Neural progenitor cell (in vitro differentiated cells): Measurements from ENCODE around the gene ARHGAP15. TPM values are rescaled to one million over a fixed set of nuclear protein-coding genes. Genes with fewer than 3 reads are reported as not detected.

ENCODE experiments used
- DNase-seq: peaks from one replicate; pipeline ENCODE4 v3.0.0-alpha.2; 2016; ENCODE audit warnings: low spot score
- H2AFZ ChIP-seq: fragments of 200-600 bp; sonication (generic); replicated peaks from 2 replicates; pipeline ENCODE4 v1.6.1; 2016; ENCODE audit warnings: antibody characterized with exemption
- H3F3A ChIP-seq: fragments of 200-600 bp; sonication (generic); 2 replicates; pipeline ENCODE4 v1.6.1; 2016; ENCODE audit warnings: antibody characterized with exemption, low read depth
- H3K27ac ChIP-seq: fragments of 200-600 bp; sonication (generic); 2 replicates; pipeline ENCODE4 v1.5.1; 2016; ENCODE audit warnings: mild to moderate bottlenecking
- H3K27me3 ChIP-seq: fragments of 200-600 bp; sonication (generic); 2 replicates; pipeline ENCODE4 v1.6.1; 2016; ENCODE audit warnings: mild to moderate bottlenecking, moderate library complexity
- H3K36me3 ChIP-seq: fragments of 200-600 bp; sonication (generic); 2 replicates; pipeline ENCODE4 v1.5.1; 2016
- H3K4me1 ChIP-seq: fragments of 200-600 bp; sonication (generic); 2 replicates; pipeline ENCODE4 v1.6.1; 2016; ENCODE audit warnings: mixed run types
- H3K4me2 ChIP-seq: fragments of 200-600 bp; sonication (generic); 2 replicates; pipeline ENCODE4 v1.6.1; 2016
- H3K4me3 ChIP-seq: fragments of 200-600 bp; sonication (generic); 2 replicates; pipeline ENCODE4 v1.5.1; 2016
- H3K79me2 ChIP-seq: fragments of 200-600 bp; sonication (generic); 2 replicates; pipeline ENCODE4 v1.6.1; 2016; ENCODE audit warnings: low read depth
- H3K9ac ChIP-seq: fragments of 200-600 bp; sonication (generic); 2 replicates; pipeline ENCODE4 v1.6.1; 2016
- H3K9me3 ChIP-seq: fragments of 200-600 bp; sonication (generic); 2 replicates; pipeline ENCODE4 v1.5.1; 2016; ENCODE audit warnings: low read depth
- H4K20me1 ChIP-seq: fragments of 200-600 bp; sonication (generic); 2 replicates; pipeline ENCODE4 v1.6.1; 2016; ENCODE audit warnings: low read depth
- H3K27ac Mint-ChIP-seq: 3 replicates; pipeline ENCODE4 v1.8.0; 2021; ENCODE audit warnings: mixed read lengths
- H3K27me3 Mint-ChIP-seq: 2 replicates; pipeline ENCODE4 v1.8.0; 2022; ENCODE audit warnings: low read depth, mild to moderate bottlenecking, inconsistent platforms, moderate library complexity, mixed read lengths; ENCODE audit not compliant: insufficient read depth
- H3K36me3 Mint-ChIP-seq: 3 replicates; pipeline ENCODE4 v1.8.0; 2021; ENCODE audit warnings: mixed read lengths
- H3K4me1 Mint-ChIP-seq: 3 replicates; pipeline ENCODE4 v1.8.0; 2021; ENCODE audit warnings: mixed read lengths
- H3K4me3 Mint-ChIP-seq: 3 replicates; pipeline ENCODE4 v1.8.0; 2021; ENCODE audit warnings: mild to moderate bottlenecking, moderate library complexity, mixed read lengths
- H3K9me3 Mint-ChIP-seq: 3 replicates; pipeline ENCODE4 v1.8.0; 2020; ENCODE audit warnings: mixed read lengths
- EZH2 ChIP-seq: fragments of 200-600 bp; sonication (generic); IDR thresholded peaks from 2 replicates; pipeline ENCODE4 v1.6.1; 2017; ENCODE audit warnings: antibody characterized with exemption, mild to moderate bottlenecking, moderate library complexity
- EZH2phosphoT487 ChIP-seq: fragments of 200-600 bp; sonication (generic); IDR thresholded peaks from 2 replicates; pipeline ENCODE4 v1.6.1; 2017; ENCODE audit warnings: antibody characterized with exemption
- total RNA-seq: library from RNA; depleted of rRNA; stranded (reverse); fragments of >200 nt; gene quantifications from 2 replicates; pipeline ENCODE4 v1.2.3, GENCODE V29; 2015; ENCODE audit warnings: low replicate concordance
- TF ChIP-seq, protein P1 (sequence below): fragments of 200-600 bp; sonication (generic); IDR thresholded peaks from 2 replicates; pipeline ENCODE4 v1.5.1; 2017; ENCODE audit warnings: antibody characterized with exemption, mild to moderate bottlenecking

Gene ARHGAP15
- total RNA-seq, 1 donor from 2014 or later: 5.9 TPM

DNA sequence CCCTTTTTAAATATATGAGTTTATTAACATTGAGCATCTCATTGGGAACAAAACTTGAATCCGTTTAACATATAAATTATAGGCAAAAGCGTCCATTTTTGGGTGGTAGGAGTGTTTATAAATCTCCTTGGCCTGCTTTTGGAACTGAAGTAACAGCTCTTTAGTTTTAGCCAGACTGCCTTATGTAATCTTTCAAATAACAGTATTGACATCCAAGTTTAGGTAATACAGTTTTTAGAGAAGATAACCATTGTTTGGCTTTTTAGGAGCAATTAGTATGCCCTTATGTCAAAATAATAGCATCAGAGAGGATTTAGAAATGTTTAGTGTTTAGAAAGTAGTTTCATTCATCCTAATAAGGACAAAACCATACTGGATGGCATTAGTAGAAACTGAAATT is 361.9 kb downstream of the ARHGAP15 start:
- no peaks in the 10 kb centered on the region for H3K79me2 ChIP-seq
- no peak overlapping the region for H3K27ac ChIP-seq
- Mint-ChIP-seq H3K4me3 (no peak overlapping the region), H3K4me1 (no peaks in the 10 kb centered on the region), H3K27me3 (peaks cover 3% of the 10 kb centered on the region), H3K36me3 (no peaks in the 10 kb centered on the region), H3K27ac (no peak overlapping the region), H3K9me3 (peaks cover 4% of the 10 kb centered on the region)
- no peak overlapping the region for H3K9ac ChIP-seq
- no peaks in the 10 kb centered on the region for H3F3A ChIP-seq
- H3K36me3 ChIP-seq: no peaks in the 10 kb centered on the region
- no peak overlapping the region for H3K4me2 ChIP-seq
- no peaks in the 10 kb centered on the region for H3K9me3 ChIP-seq
- H3K4me3 ChIP-seq: no peak overlapping the region
- no peak overlapping the region for H2AFZ ChIP-seq
- no peaks in the 10 kb centered on the region for H3K4me1 ChIP-seq
- no peaks in the 10 kb centered on the region for H3K27me3 ChIP-seq
- TF ChIP-seq EZH2 (no peak), EZH2phosphoT487 (no peak)
- TF ChIP-seq, protein P1, sequence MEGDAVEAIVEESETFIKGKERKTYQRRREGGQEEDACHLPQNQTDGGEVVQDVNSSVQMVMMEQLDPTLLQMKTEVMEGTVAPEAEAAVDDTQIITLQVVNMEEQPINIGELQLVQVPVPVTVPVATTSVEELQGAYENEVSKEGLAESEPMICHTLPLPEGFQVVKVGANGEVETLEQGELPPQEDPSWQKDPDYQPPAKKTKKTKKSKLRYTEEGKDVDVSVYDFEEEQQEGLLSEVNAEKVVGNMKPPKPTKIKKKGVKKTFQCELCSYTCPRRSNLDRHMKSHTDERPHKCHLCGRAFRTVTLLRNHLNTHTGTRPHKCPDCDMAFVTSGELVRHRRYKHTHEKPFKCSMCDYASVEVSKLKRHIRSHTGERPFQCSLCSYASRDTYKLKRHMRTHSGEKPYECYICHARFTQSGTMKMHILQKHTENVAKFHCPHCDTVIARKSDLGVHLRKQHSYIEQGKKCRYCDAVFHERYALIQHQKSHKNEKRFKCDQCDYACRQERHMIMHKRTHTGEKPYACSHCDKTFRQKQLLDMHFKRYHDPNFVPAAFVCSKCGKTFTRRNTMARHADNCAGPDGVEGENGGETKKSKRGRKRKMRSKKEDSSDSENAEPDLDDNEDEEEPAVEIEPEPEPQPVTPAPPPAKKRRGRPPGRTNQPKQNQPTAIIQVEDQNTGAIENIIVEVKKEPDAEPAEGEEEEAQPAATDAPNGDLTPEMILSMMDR: no peak
- DNase-seq: no peak
- no peaks in the 10 kb centered on the region for H4K20me1 ChIP-seq

GRCh38 chr2:143493339-143493738 is 364.1 kb downstream of the ARHGAP15 start:
- H3K9ac ChIP-seq: no peak overlapping the region
- Mint-ChIP-seq H3K9me3 (peaks cover 4% of the 10 kb centered on the region), H3K4me3 (no peak overlapping the region), H3K4me1 (peaks cover 5% of the 10 kb centered on the region), H3K36me3 (no peaks in the 10 kb centered on the region), H3K27me3 (peaks cover 3% of the 10 kb centered on the region), H3K27ac (no peak overlapping the region)
- H3K4me3 ChIP-seq: no peak overlapping the region
- no peak for DNase-seq
- no peak overlapping the region for H3K4me2 ChIP-seq
- TF ChIP-seq, protein P1: no peak
- TF ChIP-seq EZH2phosphoT487 (no peak), EZH2 (no peak)
- no peaks in the 10 kb centered on the region for H3K9me3 ChIP-seq
- no peak overlapping the region for H2AFZ ChIP-seq
- H3K27me3 ChIP-seq: no peaks in the 10 kb centered on the region
- H3K4me1 ChIP-seq: peaks cover 6% of the 10 kb centered on the region
- H3K36me3 ChIP-seq: no peaks in the 10 kb centered on the region
- H4K20me1 ChIP-seq: no peaks in the 10 kb centered on the region
- no peaks in the 10 kb centered on the region for H3F3A ChIP-seq
- no peaks in the 10 kb centered on the region for H3K79me2 ChIP-seq
- H3K27ac ChIP-seq: no peak overlapping the region

- H3K27me3 ChIP-seq: no peaks in the 10 kb centered on the region
- H3K27ac ChIP-seq: no peak overlapping the region
- peak overlapping the region; percentile 55 for H2AFZ ChIP-seq
- peaks cover 5% of the 10 kb centered on the region for H3K4me1 Mint-ChIP-seq
- no peak overlapping the region for H3K4me2 ChIP-seq
- H3K27me3 Mint-ChIP-seq: peaks cover 3% of the 10 kb centered on the region
- no peak overlapping the region for H3K4me3 ChIP-seq
- no peaks in the 10 kb centered on the region for H3K79me2 ChIP-seq
- H3K36me3 ChIP-seq: no peaks in the 10 kb centered on the region
- no peak overlapping the region for H3K9ac ChIP-seq
- DNase-seq: no peak
- TF ChIP-seq EZH2phosphoT487 (no peak), EZH2 (no peak)
- TF ChIP-seq, protein P1: no peak
- no peaks in the 10 kb centered on the region for H4K20me1 ChIP-seq
- H3K9me3 Mint-ChIP-seq: peaks cover 4% of the 10 kb centered on the region
- H3K27ac Mint-ChIP-seq: no peak overlapping the region
- H3K36me3 Mint-ChIP-seq: no peaks in the 10 kb centered on the region
- H3F3A ChIP-seq: no peaks in the 10 kb centered on the region
- peaks cover 6% of the 10 kb centered on the region for H3K4me1 ChIP-seq
- H3K9me3 ChIP-seq: no peaks in the 10 kb centered on the region
- H3K4me3 Mint-ChIP-seq: no peak overlapping the region
These were observed 368.5 kb downstream of the ARHGAP15 start for GRCh38 chr2:143497726-143498125.

- no peak for TF ChIP-seq EZH2
- TF ChIP-seq, protein P1: no peak
- TF ChIP-seq EZH2phosphoT487: no peak
- peaks cover 6% of the 10 kb centered on the region for H3K4me1 ChIP-seq
- no peaks in the 10 kb centered on the region for H3K36me3 ChIP-seq
- H3F3A ChIP-seq: no peaks in the 10 kb centered on the region
- Mint-ChIP-seq H3K9me3 (peaks cover 4% of the 10 kb centered on the region), H3K4me3 (no peak overlapping the region), H3K4me1 (peaks cover 5% of the 10 kb centered on the region), H3K27me3 (peaks cover 1% of the 10 kb centered on the region), H3K27ac (no peak overlapping the region), H3K36me3 (no peaks in the 10 kb centered on the region)
- H3K27me3 ChIP-seq: no peaks in the 10 kb centered on the region
- H3K9ac ChIP-seq: no peak overlapping the region
- H3K4me2 ChIP-seq: no peak overlapping the region
- DNase-seq: no peak
- no peak overlapping the region for H3K27ac ChIP-seq
- no peaks in the 10 kb centered on the region for H4K20me1 ChIP-seq
- H3K9me3 ChIP-seq: no peaks in the 10 kb centered on the region
- H3K79me2 ChIP-seq: no peaks in the 10 kb centered on the region
- H2AFZ ChIP-seq: no peak overlapping the region
- no peak overlapping the region for H3K4me3 ChIP-seq
These were observed 369.3 kb downstream of the ARHGAP15 start for GRCh38 chr2:143498496-143498895.
